GM21447 (cell line): ENCODE results near the gene NTM.
"Not testable (repeated sequence)": the region's sequence is repeated elsewhere in the genome, so short reads cannot be mapped to it uniquely, and the experiment has no call there.

ENCODE experiments used
- ATAC-seq: cut with Tn5 transposase; IDR thresholded peaks from one replicate; pipeline ENCODE4 v1.9.1; 2021; ENCODE audit not compliant: unreplicated experiment

NTM gene

GRCh38 chr11:132315696-132316095 lies 945.3 kb downstream of the NTM start:
- ATAC-seq = no peak

GRCh38 chr11:132318421-132319157 lies 948.2 kb downstream of the NTM start:
- ATAC-seq = no peak

GRCh38 chr11:132319419-132319818 lies 949.0 kb downstream of the NTM start:
- not testable (repeated sequence) for ATAC-seq

GRCh38 chr11:132330515-132330914 lies 960.1 kb downstream of the NTM start:
- no peak for ATAC-seq

- ATAC-seq = no peak
These were observed 962.1 kb downstream of the NTM start for GRCh38 chr11:132332521-132332920.

GRCh38 chr11:132334769-132335280 lies 964.4 kb downstream of the NTM start:
- ATAC-seq = no peak

GRCh38 chr11:132335311-132335710 lies 964.9 kb downstream of the NTM start:
- ATAC-seq = no peak

GRCh38 chr11:132336781-132337535 lies 966.5 kb downstream of the NTM start:
- ATAC-seq = no peak

GRCh38 chr11:132337819-132338416 lies 967.5 kb downstream of the NTM start:
- no peak for ATAC-seq

GRCh38 chr11:132342408-132342807 lies 972.0 kb downstream of the NTM start:
- no peak for ATAC-seq

GRCh38 chr11:132343445-132344175 lies 973.2 kb downstream of the NTM start:
- ATAC-seq = no peak

GRCh38 chr11:132346558-132347148 lies 976.2 kb downstream of the NTM start:
- ATAC-seq = no peak

GRCh38 chr11:132347156-132348090 lies 977.0 kb downstream of the NTM start:
- ATAC-seq = no peak

- ATAC-seq = no peak
These were observed 979.7 kb downstream of the NTM start for GRCh38 chr11:132349811-132350733.

GRCh38 chr11:132351050-132351449 lies 980.6 kb downstream of the NTM start:
- ATAC-seq = no peak

- no peak for ATAC-seq
These were observed 982.1 kb downstream of the NTM start for GRCh38 chr11:132352497-132352896.

GRCh38 chr11:132353255-132353654 lies 982.8 kb downstream of the NTM start:
- no peak for ATAC-seq

- peak; percentile 71 for ATAC-seq
These were observed 987.6 kb downstream of the NTM start for GRCh38 chr11:132357811-132358572.
